HG03342 (cell line): ENCODE measurements around the gene RPS28.
"Not testable (repeated sequence)": the region's sequence is repeated elsewhere in the genome, so short reads cannot be mapped to it uniquely, and the experiment has no call there.

Experiments used
- ATAC-seq: cut with Tn5 transposase; IDR thresholded peaks from one replicate; pipeline ENCODE4 v1.9.1; 2021; ENCODE audit warnings: mild to moderate bottlenecking, moderate library complexity; ENCODE audit not compliant: unreplicated experiment

The RPS28 gene

GRCh38 chr19:8321067-8321985 lies at the start of gene RPS28, which contains the start of gene NDUFA7:
Gene RPS28 (plus strand): TSS chr19:8321496. CDS start chr19:8321531, 35 bp downstream.
Gene NDUFA7 (minus strand): TSS chr19:8321375. CDS start chr19:8321358, 17 bp downstream.
- peak; percentile 84 for ATAC-seq

GRCh38 chr19:8276508-8276907 lies 44.8 kb upstream of the RPS28 start:
- ATAC-seq, result not testable (repeated sequence)

GRCh38 chr19:8291337-8291736 lies 30.0 kb upstream of the RPS28 start:
- not testable (repeated sequence) for ATAC-seq

GRCh38 chr19:8302357-8302691 lies 19.0 kb upstream of the RPS28 start:
- ATAC-seq, result no peak

- ATAC-seq, result no peak
Observed at GRCh38 chr19:8302734-8303133, 18.6 kb upstream of the RPS28 start.

- ATAC-seq, result no peak
Observed at GRCh38 chr19:8304841-8305621, 16.3 kb upstream of the RPS28 start.

GRCh38 chr19:8305798-8306197 lies 15.5 kb upstream of the RPS28 start:
- ATAC-seq, result no peak

- ATAC-seq, result no peak
Observed at GRCh38 chr19:8306235-8307054, 14.9 kb upstream of the RPS28 start.

- no peak for ATAC-seq
Observed at GRCh38 chr19:8307400-8307964, 13.8 kb upstream of the RPS28 start.

GRCh38 chr19:8307965-8308866 lies 13.1 kb upstream of the RPS28 start, which contains the start of gene CD320:
Gene CD320 (minus strand): TSS chr19:8308358. CDS start chr19:8308290, 68 bp downstream.
- ATAC-seq, result peak; percentile 68

GRCh38 chr19:8308891-8309291 lies 12.4 kb upstream of the RPS28 start:
- ATAC-seq, result no peak

GRCh38 chr19:8310342-8311055 lies 10.8 kb upstream of the RPS28 start:
- no peak for ATAC-seq

GRCh38 chr19:8311461-8312260 lies 9.6 kb upstream of the RPS28 start:
- ATAC-seq, result no peak

- not testable (repeated sequence) for ATAC-seq
Observed at GRCh38 chr19:8314981-8315640, 6.2 kb upstream of the RPS28 start.

- ATAC-seq, result no peak
Observed at GRCh38 chr19:8316351-8317125, 4.8 kb upstream of the RPS28 start.

GRCh38 chr19:8318835-8319234 lies 2.5 kb upstream of the RPS28 start:
- ATAC-seq, result not testable (repeated sequence)
